ENCODE results near the gene PPM1E. TPM values are rescaled to one million over a fixed set of nuclear protein-coding genes. Genes with fewer than 3 reads are reported as not detected.

The PPM1E gene
- total and polyA plus RNA-seq, 7 donors = 0.01 to 0.24 (median 0.10) TPM; not detected in 3

DNA sequence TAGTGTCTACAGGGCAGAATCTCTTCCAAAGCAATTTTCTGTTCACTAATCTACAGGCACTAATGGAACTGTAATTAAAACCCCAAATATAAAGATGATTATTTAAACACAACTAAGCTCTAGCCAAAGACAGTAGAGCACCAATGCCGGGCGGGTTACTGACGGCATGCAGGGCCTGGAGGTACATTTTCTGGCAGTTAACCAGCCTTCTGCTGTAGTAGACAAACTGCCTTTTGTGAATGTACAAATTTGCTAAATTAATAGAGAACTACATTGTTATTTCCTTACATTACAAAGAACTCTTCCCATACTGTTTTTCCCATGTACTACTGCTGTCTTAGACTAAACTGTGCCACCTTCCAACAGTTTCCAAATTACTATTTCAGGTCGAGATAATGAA is 243.2 kb downstream of the PPM1E start:
- Histone ChIP-seq H3K9me3 (no peaks in the 10 kb centered on the region), H3K36me3 (ENCODE audit: insufficient read depth in 1 of 2, low read depth in 1 of 2) (peaks cover 0 to 56% of the 10 kb centered on the region in 2 donors), H3K27ac (no peak overlapping the region), H3K4me3 (no peak overlapping the region), H3K4me1 (no peaks in the 10 kb centered on the region), H3K27me3 (ENCODE audit: insufficient read depth in 3 of 3, low read length in 2 of 3) (no peaks in the 10 kb centered on the region)
- WGBS, 3 donors = 87 to 92% (median 89%) methylated on average over 4 of the region's 4 CpGs
- no peak for TF ChIP-seq CTCF (IDR thresholded peaks at IDR 0.05)
- ATAC-seq (no peak), DNase-seq (no peak)
- intact Hi-C loops (cut with DNase I) = no loop called here

DNA sequence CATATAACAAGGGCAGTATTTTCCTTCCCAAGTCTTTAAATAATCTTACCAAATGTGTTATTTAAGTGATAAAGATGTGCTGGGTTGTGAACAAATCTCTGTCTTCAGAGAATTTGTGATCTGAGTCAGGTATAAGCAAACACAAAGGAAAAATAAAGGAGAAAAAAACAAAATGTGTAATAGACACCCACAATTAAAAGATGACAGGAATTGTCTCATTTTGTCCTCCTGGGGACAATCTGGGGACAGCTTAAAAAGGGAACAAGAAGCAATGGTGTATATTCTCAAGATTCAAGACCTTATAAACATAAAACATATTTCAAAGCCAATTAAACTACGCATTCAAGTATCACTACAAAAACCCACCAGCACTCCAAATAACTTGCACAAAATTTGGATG is 243.8 kb downstream of the PPM1E start:
- no peaks in the 10 kb centered on the region for H3K27me3 ChIP-seq (ENCODE audit: insufficient read depth in 3 of 3, low read length in 2 of 3)
- intact Hi-C loops (cut with DNase I) = no loop called here
- no peaks in the 10 kb centered on the region for H3K9me3 ChIP-seq
- ATAC-seq (no peak), DNase-seq (no peak)
- no peak overlapping the region for H3K27ac ChIP-seq
- H3K4me1 ChIP-seq = no peaks in the 10 kb centered on the region
- no peak for TF ChIP-seq CTCF (IDR thresholded peaks at IDR 0.05)
- peaks cover 0 to 50% of the 10 kb centered on the region in 2 donors for H3K36me3 ChIP-seq (ENCODE audit: insufficient read depth in 1 of 2, low read depth in 1 of 2)
- no peak overlapping the region for H3K4me3 ChIP-seq
- 94 to 100% (median 97%) methylated on average over 1 of the region's 1 CpG for WGBS, 3 donors

DNA sequence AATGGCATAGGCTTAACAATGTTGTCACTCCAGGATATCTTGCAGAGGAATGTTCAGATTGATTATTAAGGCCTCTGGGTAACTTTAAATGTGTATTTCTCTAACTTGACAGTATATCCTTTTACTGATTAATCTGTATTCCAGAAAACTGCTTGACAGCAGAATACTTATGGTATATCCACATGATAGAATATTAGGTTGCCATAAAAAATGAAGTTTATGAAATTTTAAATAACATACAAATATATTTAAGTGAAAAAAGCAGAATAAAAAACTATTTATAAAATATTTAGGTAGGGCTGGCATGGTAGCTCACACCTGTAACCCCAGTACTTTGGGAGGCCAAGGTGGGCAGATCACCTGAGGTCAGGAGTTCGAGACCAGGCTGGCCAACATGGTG is 244.4 kb downstream of the PPM1E start:
- H3K9me3 ChIP-seq = no peaks in the 10 kb centered on the region
- intact Hi-C loops (cut with DNase I) = loop anchor here in 1 of 2 donors (10.0 kb wide), 1 partner anchor 285 kb away; no protein-coding TSS in a partner anchor
- H3K4me1 ChIP-seq = no peaks in the 10 kb centered on the region
- ATAC-seq (no peak), DNase-seq (no peak)
- TF ChIP-seq CTCF (IDR thresholded peaks at IDR 0.05) = no peak
- H3K36me3 ChIP-seq (ENCODE audit: insufficient read depth in 1 of 2, low read depth in 1 of 2) = peaks cover 0 to 50% of the 10 kb centered on the region in 2 donors
- WGBS, 3 donors = 95 to 100% (median 100%) methylated on average over 1 of the region's 1 CpG
- no peak overlapping the region for H3K4me3 ChIP-seq
- H3K27me3 ChIP-seq (ENCODE audit: insufficient read depth in 3 of 3, low read length in 2 of 3) = no peaks in the 10 kb centered on the region
- no peak overlapping the region for H3K27ac ChIP-seq

DNA sequence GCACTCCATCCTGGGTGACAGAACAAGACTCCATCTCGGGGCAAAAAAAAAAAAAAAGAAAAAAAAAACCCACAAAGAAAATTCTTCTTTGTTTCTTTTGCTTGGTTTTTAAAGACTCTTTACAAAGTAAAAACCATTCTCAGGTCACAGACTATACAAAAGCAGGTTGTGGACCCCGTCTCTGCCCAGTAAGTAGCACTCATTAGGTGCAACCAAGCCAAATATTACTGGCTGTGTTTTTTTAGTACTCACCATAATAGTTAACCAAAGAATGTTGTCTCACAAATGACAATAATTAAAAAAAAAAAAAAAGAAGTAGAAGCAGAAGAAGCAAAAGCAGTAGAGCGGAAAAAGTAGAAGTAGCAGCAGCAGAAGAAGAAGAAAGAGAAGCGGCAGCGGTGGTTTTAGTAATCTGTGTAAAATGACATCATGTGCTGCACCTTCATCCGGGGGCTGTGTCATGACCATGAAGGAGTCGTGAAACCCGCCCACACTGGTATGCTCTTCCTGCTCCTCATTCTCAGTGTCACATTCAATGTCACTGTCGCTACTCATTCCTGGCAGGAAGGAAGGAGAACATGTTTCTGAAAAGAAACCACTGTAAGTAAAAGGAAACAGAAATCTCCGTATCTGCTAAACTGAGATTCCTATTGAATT is 245.6 kb downstream of the PPM1E start:
- no peak for TF ChIP-seq CTCF (IDR thresholded peaks at IDR 0.05)
- WGBS, 3 donors = 65 to 79% (median 74%) methylated on average over 10 of the region's 10 CpGs
- Histone ChIP-seq H3K4me1 (no peaks in the 10 kb centered on the region), H3K36me3 (ENCODE audit: insufficient read depth in 1 of 2, low read depth in 1 of 2) (peaks cover 0 to 51% of the 10 kb centered on the region in 2 donors), H3K27ac (peak overlapping the region; percentile 3), H3K4me3 (no peak overlapping the region), H3K9me3 (no peaks in the 10 kb centered on the region), H3K27me3 (ENCODE audit: insufficient read depth in 3 of 3, low read length in 2 of 3) (no peaks in the 10 kb centered on the region)
- intact Hi-C loops (cut with DNase I) = loop anchor here in 1 of 2 donors (10.0 kb wide), 1 partner anchor 286 kb away; no protein-coding TSS in a partner anchor
- no peak for ATAC-seq
- no peak for DNase-seq

DNA sequence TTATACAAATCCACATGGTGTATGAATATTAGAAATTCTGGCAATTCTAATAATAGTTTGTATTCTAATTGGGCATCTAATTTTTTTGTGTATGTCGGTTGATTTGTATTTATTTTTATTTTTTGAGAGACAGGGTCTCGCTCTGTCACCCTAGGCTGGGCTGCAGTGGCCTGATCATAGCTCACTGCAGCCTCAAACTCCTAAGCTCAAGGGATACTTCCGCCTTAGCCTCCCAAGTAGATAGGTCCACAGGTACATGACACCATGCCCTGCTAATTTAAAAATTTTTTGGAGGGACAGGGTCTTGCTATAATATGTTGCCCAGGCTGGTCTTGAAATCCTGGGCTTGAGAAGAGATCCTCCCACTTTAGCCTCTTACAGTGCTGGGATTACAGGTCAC is 246.5 kb downstream of the PPM1E start:
- no peak overlapping the region for H3K27ac ChIP-seq
- WGBS, 3 donors = 88 to 91% (median 89%) methylated on average over 3 of the region's 3 CpGs
- DNase-seq = no peak
- H3K27me3 ChIP-seq (ENCODE audit: insufficient read depth in 3 of 3, low read length in 2 of 3) = no peaks in the 10 kb centered on the region
- H3K36me3 ChIP-seq (ENCODE audit: insufficient read depth in 1 of 2, low read depth in 1 of 2) = peaks cover 0 to 44% of the 10 kb centered on the region in 2 donors
- no peaks in the 10 kb centered on the region for H3K9me3 ChIP-seq
- no peak overlapping the region for H3K4me3 ChIP-seq
- intact Hi-C loops (cut with DNase I) = loop anchor here (2.0 to 10.0 kb wide), 2 partner anchors 287 to 415 kb away; no protein-coding TSS in a partner anchor
- ATAC-seq = no peak
- TF ChIP-seq CTCF (IDR thresholded peaks at IDR 0.05) = no peak
- H3K4me1 ChIP-seq = no peaks in the 10 kb centered on the region

Data from psoas muscle (tissue), 8 donors.